ENCODE data around the gene SPECC1L.

The SPECC1L gene

GRCh38 chr22:24442352-24442744 lies 171.7 kb downstream of the SPECC1L start:
- DNase-seq (ENCODE audit: low read depth) = no peak

GRCh38 chr22:24443668-24444067 lies 173.0 kb downstream of the SPECC1L start:
- no peak for DNase-seq (ENCODE audit: low read depth)

GRCh38 chr22:24444251-24444650 lies 173.6 kb downstream of the SPECC1L start:
- no peak for DNase-seq (ENCODE audit: low read depth)

GRCh38 chr22:24444729-24445466 lies 174.3 kb downstream of the SPECC1L start:
- no peak for DNase-seq (ENCODE audit: low read depth)

- DNase-seq (ENCODE audit: low read depth) = no peak
These were observed 175.0 kb downstream of the SPECC1L start for GRCh38 chr22:24445481-24446259.

GRCh38 chr22:24446260-24446611 lies 175.6 kb downstream of the SPECC1L start:
- DNase-seq (ENCODE audit: low read depth) = no peak

- DNase-seq (ENCODE audit: low read depth) = no peak
These were observed 180.0 kb downstream of the SPECC1L start for GRCh38 chr22:24450610-24451009.

GRCh38 chr22:24451162-24451561 lies 180.5 kb downstream of the SPECC1L start:
- no peak for DNase-seq (ENCODE audit: low read depth)

- DNase-seq (ENCODE audit: low read depth) = no peak
These were observed 183.2 kb downstream of the SPECC1L start for GRCh38 chr22:24453853-24454252.

GRCh38 chr22:24455039-24455438 lies 184.4 kb downstream of the SPECC1L start:
- no peak for DNase-seq (ENCODE audit: low read depth)

- no peak for DNase-seq (ENCODE audit: low read depth)
These were observed 185.3 kb downstream of the SPECC1L start for GRCh38 chr22:24455751-24456426.

- no peak for DNase-seq (ENCODE audit: low read depth)
These were observed 187.3 kb downstream of the SPECC1L start for GRCh38 chr22:24457894-24458420.

GRCh38 chr22:24459911-24460310 lies 189.3 kb downstream of the SPECC1L start:
- no peak for DNase-seq (ENCODE audit: low read depth)

- DNase-seq (ENCODE audit: low read depth) = no peak
These were observed 189.9 kb downstream of the SPECC1L start for GRCh38 chr22:24460418-24461089.

- DNase-seq (ENCODE audit: low read depth) = no peak
These were observed 192.6 kb downstream of the SPECC1L start for GRCh38 chr22:24463071-24463760.

- DNase-seq (ENCODE audit: low read depth) = no peak
These were observed 194.9 kb downstream of the SPECC1L start for GRCh38 chr22:24465566-24465965.

GRCh38 chr22:24465975-24466374 lies 195.3 kb downstream of the SPECC1L start:
- DNase-seq (ENCODE audit: low read depth) = no peak

- DNase-seq (ENCODE audit: low read depth) = no peak
These were observed 196.2 kb downstream of the SPECC1L start for GRCh38 chr22:24466716-24467328.

GRCh38 chr22:24467340-24467739 lies 196.7 kb downstream of the SPECC1L start:
- no peak for DNase-seq (ENCODE audit: low read depth)

Measured in GM04503 (cell line).